Right atrium auricular region (tissue), 2 donors: Measurements from ENCODE around the gene TOX2. TPM values are rescaled to one million over a fixed set of nuclear protein-coding genes. Genes with fewer than 3 reads are reported as not detected.
A peak's percentile ranks its signal among the peaks of the same experiment; 100 is the strongest.

Source experiments
- DNase-seq: peaks from one replicate; pipeline ENCODE4 v3.0.0-alpha.2; 2019; ENCODE audit warnings: low spot score
- H3K27ac ChIP-seq, 2 donors: fragments of 200-600 bp; sonication (generic); 1 replicate in 1 of 2; 2 replicates in 1 of 2; pipeline ENCODE4 v1.5.1; 2016 to 2019
- H3K27me3 ChIP-seq, 2 donors: fragments of 200-600 bp; sonication (generic); one replicate each; pipeline versions ENCODE4 v1.5.1 to v1.6.0; 2017 to 2019
- H3K36me3 ChIP-seq: fragments of 200-600 bp; sonication (generic); one replicate; pipeline ENCODE4 v1.5.1; 2016
- H3K4me1 ChIP-seq, 2 donors: fragments of 200-600 bp; sonication (generic); one replicate each; pipeline versions ENCODE4 v1.5.1 to v1.6.0; 2017 to 2019
- H3K4me3 ChIP-seq, 2 donors: fragments of 200-600 bp; sonication (generic); 1 replicate in 1 of 2; 2 replicates in 1 of 2; pipeline ENCODE4 v1.5.1; 2017 to 2019; ENCODE audit warnings: mild to moderate bottlenecking in 1 of 2, moderate library complexity in 1 of 2
- H3K9me3 ChIP-seq, 2 donors: fragments of 200-600 bp; sonication (generic); one replicate each; pipeline ENCODE4 v1.5.1; 2019
- CTCF ChIP-seq, 2 donors: fragments of 200-600 bp; sonication (generic); IDR thresholded peaks; one replicate each; pipeline ENCODE4 v1.5.1; 2019; ENCODE audit warnings: antibody characterized with exemption in 2 of 2
- total RNA-seq, 2 donors: library from RNA; depleted of rRNA; stranded (reverse); fragments of >200 nt; gene quantifications; one replicate each; pipeline ENCODE4 v1.1.0, GENCODE V29; 2016

The TOX2 gene
- total RNA-seq, 2 donors from 2014 or later = 0.30 to 0.63 TPM

GRCh38 chr20:43988451-43988850, 73.8 kb downstream of the TOX2 start:
- DNase-seq = peak; percentile 30
- TF ChIP-seq CTCF (IDR thresholded peaks at IDR 0.05) = no peak
- no peaks in the 10 kb centered on the region for H3K27me3 ChIP-seq
- H3K4me3 ChIP-seq = no peak overlapping the region
- peaks cover 0 to 7% of the 10 kb centered on the region in 2 donors for H3K9me3 ChIP-seq
- no peaks in the 10 kb centered on the region for H3K36me3 ChIP-seq
- H3K27ac ChIP-seq = no peak overlapping the region
- no peaks in the 10 kb centered on the region for H3K4me1 ChIP-seq

DNA sequence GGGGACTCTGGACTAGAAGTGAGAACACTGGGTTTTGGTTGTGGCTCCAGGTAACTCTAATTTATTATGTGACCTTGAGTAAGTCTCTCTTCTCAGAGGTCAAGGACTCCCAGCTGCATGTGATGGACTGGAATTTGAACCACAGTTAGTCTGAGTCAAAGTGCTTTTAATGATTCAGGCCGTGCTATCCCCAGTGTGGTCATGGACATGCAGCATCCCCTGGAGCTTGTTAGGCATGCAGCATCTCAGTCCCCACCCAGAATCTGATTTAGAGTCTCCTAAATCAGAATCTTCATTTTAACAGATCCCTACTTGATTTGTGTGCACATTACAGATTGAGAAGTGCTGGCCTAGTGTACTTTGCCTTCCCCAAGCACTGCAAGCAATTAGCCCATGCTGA, 74.2 kb downstream of the TOX2 start:
- H3K4me1 ChIP-seq = no peaks in the 10 kb centered on the region
- no peak overlapping the region for H3K4me3 ChIP-seq
- no peak overlapping the region for H3K27ac ChIP-seq
- H3K27me3 ChIP-seq = no peaks in the 10 kb centered on the region
- no peaks in the 10 kb centered on the region for H3K36me3 ChIP-seq
- H3K9me3 ChIP-seq = peaks cover 0 to 7% of the 10 kb centered on the region in 2 donors
- DNase-seq = peak; percentile 36
- no peak for TF ChIP-seq CTCF (IDR thresholded peaks at IDR 0.05)

DNA sequence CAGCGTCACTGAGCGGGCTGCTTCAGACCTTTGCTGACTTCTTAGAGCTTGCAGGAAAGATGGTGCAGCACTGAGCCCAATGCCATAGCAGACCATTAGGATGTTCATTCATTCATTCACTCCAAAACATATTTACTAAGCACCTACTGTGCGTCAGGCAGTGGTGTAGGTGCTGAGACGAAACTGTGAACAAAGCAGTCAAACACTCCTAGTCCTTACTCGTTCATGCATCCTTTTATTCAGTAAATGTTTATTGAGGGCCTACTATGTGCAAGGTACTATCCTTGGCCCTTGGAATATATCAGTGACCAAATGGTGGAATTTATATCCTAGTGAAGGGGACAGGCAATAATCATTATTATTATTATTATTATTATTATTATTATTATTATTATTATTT, 76.6 kb downstream of the TOX2 start:
- Histone ChIP-seq H3K4me3 (no peak overlapping the region), H3K36me3 (no peaks in the 10 kb centered on the region), H3K27me3 (no peaks in the 10 kb centered on the region), H3K9me3 (peaks cover 0 to 7% of the 10 kb centered on the region in 2 donors), H3K27ac (no peak overlapping the region), H3K4me1 (no peaks in the 10 kb centered on the region)
- TF ChIP-seq CTCF (IDR thresholded peaks at IDR 0.05) = no peak
- DNase-seq = no peak

- peaks cover 0 to 7% of the 10 kb centered on the region in 2 donors for H3K9me3 ChIP-seq
- no peaks in the 10 kb centered on the region for H3K27me3 ChIP-seq
- no peaks in the 10 kb centered on the region for H3K4me1 ChIP-seq
- no peak for TF ChIP-seq CTCF (IDR thresholded peaks at IDR 0.05)
- no peaks in the 10 kb centered on the region for H3K36me3 ChIP-seq
- no peak overlapping the region for H3K4me3 ChIP-seq
- peak; percentile 49 for DNase-seq
- no peak overlapping the region for H3K27ac ChIP-seq
These were observed 77.3 kb downstream of the TOX2 start for GRCh38 chr20:43991982-43992381.

GRCh38 chr20:43992885-43993284, 78.2 kb downstream of the TOX2 start:
- Histone ChIP-seq H3K27me3 (no peaks in the 10 kb centered on the region), H3K36me3 (no peaks in the 10 kb centered on the region), H3K4me3 (no peak overlapping the region), H3K27ac (no peak overlapping the region), H3K4me1 (no peaks in the 10 kb centered on the region), H3K9me3 (peaks cover 0 to 7% of the 10 kb centered on the region in 2 donors)
- no peak for TF ChIP-seq CTCF (IDR thresholded peaks at IDR 0.05)
- DNase-seq = no peak

DNA sequence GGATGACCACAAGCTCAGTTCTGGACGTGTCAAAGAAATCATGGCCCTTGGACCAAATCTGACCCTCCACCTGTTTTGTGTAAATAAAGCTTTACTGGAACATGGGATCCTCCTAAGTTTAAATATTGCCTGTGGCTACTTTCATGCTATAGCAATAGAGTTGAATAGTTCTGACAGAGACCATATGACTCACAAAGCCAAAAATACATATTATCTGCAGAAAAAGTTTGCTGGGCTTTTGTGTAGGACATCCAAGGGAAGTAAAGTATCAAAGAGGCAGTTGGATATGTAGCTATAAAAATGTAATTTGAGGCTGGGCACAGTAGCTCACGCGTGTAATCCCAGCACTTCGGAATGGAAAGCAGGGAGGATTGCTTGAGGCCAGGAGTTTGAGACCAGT, 78.9 kb downstream of the TOX2 start:
- DNase-seq = no peak
- Histone ChIP-seq H3K9me3 (peaks cover 0 to 7% of the 10 kb centered on the region in 2 donors), H3K4me3 (no peak overlapping the region), H3K27me3 (no peaks in the 10 kb centered on the region), H3K36me3 (no peaks in the 10 kb centered on the region), H3K27ac (no peak overlapping the region), H3K4me1 (no peaks in the 10 kb centered on the region)
- TF ChIP-seq CTCF (IDR thresholded peaks at IDR 0.05) = no peak
